Measurements from ENCODE around the gene GATAD2A.

The GATAD2A gene

DNA sequence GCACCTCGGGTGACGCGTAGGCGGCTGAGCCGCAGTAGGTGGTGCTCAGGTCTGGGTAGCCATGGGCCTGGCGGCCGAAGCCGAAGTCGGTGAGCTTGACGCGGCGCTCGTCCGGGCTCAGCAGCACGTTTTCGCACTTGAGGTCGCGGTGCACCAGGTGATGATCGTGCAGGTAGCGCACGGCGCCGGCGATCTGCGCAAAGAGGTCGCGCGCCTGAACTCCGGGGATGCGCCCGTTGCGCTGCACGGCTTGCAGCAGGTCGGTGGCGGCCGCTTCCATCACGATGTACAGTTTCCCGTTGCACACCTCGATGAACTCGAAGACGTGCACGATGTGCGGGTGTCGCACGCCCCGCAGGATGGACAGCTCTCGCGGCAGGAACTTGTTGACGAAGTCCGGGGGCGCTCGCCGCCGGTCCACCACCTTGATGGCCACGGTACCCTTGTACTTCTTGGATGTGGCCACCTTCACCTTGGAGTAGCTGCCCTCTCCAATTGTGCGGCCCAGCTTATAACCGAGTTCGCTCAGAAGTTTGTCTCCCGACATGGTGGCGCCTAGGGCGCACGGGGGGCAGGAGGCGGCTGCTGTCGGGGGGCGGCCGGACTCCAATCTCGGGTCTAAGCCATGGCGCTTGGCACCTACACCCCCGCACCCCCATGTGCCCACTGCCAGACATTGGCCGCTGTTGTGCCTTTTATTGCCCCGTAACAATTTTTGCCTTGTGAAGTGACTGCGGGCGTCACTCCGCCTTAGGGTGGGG is 109.6 kb downstream of the GATAD2A start, which contains the start of gene TSSK6:
TSSK6 (minus strand) TSS at position 668 of the 761 bp plus-strand sequence; CDS start at position 547, 121 bp downstream.
- no peak for DNase-seq

DNA sequence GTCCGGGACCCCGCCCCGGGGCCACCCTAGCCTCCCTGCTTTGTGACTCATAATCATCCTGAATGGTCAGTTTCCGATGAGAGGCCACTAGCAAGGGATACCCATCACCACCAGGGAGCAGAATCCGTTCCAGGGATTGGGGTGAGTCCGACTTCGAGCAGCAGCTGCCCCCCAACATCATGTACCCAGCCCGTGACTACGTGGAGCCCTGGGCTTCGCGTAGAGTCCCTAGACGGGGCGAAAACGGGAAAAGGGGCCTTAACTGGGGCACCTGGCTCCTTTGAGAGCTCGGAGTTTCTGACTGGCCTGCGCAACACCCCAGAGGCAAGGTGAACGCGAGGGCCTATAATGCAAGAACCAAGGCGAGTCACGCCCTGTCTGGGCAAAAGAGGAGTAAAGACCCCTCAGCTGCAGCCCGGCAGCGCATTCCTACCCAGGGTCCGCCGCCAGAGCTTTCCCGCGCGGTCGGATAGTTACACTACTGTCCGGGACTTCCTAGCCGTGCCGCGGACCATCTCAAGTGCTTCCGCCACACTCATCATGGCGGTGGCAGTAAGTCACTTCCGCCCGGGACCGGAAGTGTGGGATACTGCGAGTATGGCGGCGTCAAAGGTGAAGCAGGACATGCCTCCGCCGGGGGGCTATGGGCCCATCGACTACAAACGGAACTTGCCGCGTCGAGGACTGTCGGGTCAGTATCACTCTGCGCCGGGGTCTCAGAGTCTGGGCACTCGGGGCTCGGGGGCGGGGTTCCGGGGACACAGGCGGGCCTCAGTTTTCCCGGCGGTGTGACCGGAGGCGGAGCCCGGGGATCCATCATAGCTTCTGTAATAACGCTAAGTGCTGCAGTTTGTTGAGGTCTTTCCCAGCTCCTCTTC is 110.4 kb downstream of the GATAD2A start, which contains the start of gene NDUFA13:
NDUFA13 (plus strand) TSS at position 584 of the 878 bp plus-strand sequence; CDS start at position 598, 14 bp downstream.
- DNase-seq, result peak; percentile 82

DNA sequence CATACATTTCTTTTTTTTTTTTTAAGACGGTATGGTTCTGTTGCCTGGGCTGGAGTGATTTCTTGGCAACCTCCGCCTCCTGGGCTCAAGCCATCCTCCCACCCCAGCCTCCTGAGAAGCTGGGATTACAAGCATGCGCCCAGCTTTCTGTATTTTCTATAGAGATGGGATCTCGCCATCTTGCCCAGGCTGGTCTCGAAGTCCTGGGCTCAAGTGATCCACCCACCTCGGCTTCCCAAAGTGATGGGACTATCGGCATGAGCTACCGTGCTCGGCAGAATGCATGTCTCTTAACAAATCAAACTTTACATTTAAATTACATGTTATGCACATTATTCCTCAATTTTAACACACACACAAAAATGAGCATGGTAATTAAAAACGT is 111.8 kb downstream of the GATAD2A start:
- DNase-seq, result no peak

DNA sequence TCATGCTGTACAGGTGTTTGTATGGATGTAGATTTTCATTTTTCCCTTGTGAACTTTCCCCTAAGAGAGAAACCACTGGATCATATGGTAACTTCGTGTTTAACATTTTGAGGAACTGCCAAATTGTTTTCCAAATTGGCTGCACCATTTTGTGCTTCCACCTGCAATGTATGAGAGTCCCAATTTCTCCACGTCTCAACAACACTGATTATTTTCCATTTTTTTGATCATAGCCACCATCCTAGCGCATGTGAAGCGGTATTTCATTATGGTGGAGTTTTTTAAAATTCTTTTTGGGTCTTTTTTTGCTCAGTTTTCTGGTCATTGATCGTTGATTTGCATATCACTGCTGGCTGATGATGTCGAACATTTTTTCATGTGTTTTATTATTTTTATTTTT is 115.5 kb downstream of the GATAD2A start:
- DNase-seq, result no peak

DNA sequence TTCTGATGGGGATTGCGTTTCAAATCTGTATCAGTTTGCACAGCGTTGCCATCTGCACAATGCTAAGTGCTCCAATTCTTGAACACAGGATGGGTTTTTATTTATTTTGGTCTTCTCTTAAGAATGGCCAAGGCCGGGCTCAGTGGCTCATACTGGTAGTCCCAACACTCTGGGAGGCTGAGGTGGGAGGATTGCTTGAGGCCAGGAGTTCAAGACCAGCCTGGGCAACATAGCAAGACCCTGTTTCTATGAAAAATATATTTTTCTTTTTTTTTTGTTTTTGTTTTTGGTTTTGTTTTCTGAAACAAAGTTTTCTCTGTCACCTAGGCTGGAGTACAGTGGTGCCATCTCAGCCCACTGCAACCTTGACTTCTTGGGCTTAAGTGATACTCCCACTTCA is 117.7 kb downstream of the GATAD2A start:
- DNase-seq, result no peak

DNA sequence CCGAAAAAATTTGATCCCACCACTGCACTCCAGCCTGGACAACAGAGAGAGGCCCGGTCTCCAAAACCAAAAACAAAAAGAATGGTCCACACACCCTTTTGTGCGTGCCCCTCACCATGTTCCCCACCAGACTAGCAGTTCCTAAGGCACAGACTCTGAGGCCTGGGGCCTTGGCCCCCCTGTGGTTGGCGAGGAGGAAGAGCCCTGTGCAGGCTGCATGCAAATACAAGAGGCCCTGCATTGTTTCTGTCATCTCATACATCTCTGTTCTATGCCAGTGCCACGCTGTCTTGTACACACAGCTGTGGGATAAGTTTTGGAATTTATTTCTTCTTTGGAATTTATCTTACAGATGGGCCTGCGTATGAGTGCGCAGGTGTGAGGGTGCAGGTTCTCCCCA is 118.6 kb downstream of the GATAD2A start:
- DNase-seq, result no peak

DNA sequence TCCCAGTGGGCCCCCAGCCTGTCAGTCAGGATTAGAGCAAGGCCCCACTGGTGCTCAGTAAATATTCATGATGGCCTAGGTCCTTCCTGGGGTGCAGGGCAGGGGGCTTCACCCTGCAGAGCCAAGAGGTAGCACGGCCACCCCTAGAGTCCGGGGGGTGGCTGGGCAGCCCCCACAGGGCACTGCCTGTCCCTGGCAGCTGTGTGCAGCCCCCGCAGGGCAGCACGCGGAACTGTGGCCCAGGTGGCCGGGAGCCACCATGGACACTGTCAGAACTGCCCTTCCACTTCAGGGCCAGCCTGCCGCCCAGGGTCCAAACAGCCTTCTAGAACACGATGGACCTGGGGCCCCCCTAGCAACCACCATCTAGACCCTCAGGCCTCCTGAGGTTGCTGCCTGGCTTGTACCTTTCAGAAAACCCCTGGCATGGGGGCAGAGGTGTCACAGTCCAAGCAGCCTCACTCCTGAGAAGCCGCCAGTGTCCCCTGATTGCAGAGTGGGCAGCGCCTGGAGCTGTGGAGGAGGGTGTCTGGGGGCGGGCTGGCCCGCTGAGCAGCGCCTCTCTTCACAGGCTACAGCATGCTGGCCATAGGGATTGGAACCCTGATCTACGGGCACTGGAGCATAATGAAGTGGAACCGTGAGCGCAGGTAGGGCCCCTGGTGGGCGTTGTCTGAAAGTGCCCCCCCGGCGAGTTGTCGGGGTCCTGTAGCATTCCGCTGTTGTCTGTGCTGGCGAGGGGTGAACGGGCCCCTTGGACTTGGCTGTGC is 120.3 kb downstream of the GATAD2A start:
- DNase-seq, result no peak

DNA sequence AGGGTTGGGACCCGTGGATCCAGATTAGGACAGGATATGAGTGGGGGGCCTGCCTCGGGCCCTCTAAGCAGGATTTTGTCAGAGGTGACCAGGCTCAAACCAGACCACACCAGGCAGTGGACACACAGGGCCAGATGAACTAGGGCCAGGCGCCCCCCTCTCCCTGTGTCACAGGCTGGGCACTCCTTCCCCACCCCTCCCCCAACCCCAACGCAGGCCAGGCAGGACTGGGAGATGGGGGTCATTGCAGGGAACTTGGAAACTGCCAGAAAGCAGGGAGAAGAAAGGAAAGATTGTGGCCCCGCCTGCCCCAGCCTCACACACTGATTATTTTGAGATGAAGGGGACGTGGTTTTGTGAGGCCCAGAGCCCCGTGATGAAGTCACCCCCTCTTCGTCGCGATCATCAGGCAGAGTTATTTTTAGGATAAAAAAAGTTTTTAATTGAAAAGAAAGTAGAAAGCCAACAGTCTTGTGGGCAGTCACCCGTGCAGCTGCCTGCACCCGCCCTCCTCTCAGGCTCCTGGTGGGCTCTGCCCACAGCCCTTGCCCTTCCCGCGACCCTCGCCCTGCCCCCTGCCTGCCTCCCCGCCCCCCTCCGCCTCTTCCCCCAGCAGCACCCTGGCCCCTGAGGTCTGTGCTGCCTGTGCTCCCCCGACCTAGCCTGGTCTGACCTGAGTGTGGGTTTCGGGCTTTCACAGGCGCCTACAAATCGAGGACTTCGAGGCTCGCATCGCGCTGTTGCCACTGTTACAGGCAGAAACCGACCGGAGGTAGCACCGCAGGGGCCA is 121.3 kb downstream of the GATAD2A start:
- no peak for DNase-seq

DNA sequence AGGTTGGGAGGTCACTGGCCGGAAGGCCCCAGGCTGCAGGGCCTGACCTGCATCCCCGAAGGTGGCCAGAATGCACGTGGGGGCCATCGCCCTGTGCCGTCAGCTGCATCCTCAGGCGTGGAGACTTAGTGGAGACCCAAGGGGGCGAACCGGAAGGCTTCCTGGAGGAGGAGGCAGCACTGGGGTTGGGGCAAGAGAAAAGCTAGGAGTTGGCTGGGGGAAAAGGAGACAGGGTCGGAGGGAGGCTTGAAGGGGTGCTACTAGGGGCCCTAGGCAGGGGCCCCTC is 121.8 kb downstream of the GATAD2A start:
- DNase-seq, result no peak

DNA sequence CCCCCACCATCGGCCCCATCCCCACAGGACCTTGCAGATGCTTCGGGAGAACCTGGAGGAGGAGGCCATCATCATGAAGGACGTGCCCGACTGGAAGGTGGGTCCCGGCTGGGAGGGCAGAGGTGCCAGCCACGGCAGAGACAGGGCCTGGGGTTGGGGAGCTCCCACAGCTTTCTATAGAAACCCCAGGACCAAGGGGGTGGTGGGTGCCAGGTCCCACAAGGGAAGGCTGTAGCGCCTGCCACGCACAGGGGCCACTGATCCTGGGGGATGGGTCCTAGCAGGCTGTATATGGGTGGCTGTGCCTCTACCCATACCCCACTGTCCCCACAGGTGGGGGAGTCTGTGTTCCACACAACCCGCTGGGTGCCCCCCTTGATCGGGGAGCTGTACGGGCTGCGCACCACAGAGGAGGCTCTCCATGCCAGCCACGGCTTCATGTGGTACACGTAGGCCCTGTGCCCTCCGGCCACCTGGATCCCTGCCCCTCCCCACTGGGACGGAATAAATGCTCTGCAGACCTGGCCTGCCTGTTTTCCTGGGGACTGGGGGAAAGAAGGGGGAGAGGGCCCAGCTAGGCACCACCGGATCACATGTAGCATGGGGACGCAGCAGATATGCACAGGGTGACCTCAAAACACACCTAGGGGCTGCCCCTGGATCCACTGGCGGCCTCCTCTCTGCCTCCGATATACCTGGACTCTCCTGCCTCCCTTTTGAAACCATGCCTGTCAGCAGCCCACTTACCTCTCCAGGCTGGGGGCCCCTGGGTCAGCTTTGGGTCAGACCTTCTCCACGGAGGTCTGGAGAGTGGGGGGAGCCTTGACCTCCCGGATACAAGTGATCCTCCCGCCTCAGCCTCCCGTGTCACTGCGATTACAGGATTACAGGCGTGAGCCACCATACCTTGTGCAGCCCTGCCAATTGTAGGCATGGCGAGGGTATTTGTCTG is 122.5 kb downstream of the GATAD2A start:
- no peak for DNase-seq

DNA sequence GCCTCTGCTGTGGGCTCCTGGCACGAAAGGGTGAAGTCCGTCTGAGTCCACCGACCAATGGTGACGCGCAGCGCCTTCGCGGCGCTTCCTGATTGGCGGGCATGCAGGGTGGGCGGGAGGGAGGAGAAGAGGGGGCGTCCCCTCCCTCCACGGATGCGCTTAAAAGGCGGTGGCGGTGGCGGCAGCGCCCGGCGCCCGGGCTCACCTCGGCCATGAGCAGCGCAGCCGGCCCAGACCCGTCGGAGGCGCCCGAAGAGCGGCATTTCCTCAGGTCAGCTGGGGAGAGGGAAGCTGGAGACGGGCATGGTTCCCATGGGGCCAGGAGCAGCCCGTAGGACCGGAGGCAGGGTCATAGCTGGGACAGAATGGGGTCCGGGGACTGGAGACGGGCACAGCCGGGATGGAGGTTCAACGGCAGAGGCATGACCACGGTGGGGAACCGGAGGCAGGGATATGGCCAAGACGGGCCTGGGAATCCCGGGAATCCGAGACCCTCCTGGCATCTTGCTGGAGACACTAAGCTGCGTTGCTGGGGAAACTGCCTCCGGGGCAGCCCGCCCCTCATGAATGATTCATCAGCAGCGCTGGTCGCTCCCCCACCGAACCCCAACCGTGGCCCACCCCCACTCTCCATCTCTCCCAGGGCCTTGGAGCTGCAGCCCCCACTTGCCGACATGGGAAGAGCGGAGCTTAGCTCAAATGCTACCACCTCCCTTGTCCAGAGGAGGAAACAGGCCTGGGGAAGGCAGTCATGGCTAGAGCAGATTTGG is 123.4 kb downstream of the GATAD2A start, which contains the start of gene YJEFN3:
YJEFN3 (plus strand) TSS at position 191 of the 770 bp plus-strand sequence; CDS start at position 213, 22 bp downstream.
- peak; percentile 82 for DNase-seq

DNA sequence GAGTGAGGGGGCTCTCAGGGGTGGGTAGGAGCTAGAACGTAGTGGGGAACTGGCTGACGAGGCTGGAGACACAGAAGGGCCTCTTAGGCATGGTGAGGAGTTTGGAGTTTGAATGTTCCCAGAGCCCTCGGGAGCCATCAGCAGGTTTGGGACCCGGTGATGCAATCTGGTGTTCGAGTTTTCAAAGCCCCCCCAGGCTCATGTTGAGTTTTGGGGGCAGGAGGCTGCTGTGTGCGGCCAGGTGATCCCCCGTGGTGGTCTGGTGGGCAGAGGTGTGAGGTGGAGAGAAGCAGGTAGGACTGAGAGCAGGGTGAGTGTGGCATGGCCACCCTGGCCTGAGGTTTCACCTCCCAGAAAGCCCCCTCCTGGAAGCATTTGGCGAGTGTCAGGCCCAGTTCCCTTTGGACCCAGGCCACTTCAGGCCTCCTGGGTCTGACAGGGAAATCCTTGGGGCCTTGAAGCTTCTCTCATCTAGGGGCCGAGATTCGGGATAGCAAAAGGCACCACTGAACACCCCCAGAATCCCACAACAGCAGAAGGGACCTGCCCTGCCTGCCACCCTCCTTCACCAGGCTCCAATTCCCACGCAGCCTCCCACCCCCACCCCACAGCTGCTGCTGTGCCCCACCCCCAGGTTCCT is 124.4 kb downstream of the GATAD2A start:
- DNase-seq, result no peak

DNA sequence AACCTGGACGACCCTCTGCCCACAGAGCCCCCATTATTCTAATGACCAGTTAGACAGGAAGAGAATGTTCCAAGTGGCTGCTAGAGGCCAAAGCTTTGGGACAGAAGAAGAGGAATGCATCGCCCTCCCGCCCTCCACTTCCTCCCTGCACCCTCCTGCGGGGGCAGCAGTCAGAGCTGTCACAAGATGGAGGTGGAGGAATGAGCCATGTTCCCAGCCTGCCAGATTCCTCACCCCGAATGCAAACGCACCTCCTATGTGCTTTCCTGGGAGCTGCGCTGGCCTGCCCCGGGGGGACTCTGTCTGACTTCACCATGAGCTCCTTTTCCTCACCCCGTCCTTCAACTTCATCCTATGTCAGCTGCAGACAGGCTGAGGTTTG is 124.9 kb downstream of the GATAD2A start:
- DNase-seq, result no peak

DNA sequence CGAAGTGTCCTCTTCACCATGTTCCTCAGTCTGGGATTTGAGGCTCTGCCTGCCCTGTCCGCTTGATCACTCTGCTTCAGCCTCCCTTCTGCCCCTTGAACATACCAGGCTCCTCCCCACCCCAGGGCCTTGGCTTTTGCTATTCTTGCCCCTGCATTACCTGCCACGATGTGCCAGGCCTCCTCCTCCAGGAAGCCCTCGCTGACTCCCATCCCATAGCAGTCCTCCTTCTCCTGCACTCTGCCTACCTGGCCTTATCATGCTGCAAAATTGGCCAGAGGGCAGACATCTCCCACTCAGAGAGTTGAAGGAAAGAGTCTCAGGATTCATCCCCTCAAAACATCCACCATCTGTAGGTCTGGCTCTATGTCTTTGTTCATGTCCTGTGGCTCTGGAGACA is 125.4 kb downstream of the GATAD2A start:
- no peak for DNase-seq

DNA sequence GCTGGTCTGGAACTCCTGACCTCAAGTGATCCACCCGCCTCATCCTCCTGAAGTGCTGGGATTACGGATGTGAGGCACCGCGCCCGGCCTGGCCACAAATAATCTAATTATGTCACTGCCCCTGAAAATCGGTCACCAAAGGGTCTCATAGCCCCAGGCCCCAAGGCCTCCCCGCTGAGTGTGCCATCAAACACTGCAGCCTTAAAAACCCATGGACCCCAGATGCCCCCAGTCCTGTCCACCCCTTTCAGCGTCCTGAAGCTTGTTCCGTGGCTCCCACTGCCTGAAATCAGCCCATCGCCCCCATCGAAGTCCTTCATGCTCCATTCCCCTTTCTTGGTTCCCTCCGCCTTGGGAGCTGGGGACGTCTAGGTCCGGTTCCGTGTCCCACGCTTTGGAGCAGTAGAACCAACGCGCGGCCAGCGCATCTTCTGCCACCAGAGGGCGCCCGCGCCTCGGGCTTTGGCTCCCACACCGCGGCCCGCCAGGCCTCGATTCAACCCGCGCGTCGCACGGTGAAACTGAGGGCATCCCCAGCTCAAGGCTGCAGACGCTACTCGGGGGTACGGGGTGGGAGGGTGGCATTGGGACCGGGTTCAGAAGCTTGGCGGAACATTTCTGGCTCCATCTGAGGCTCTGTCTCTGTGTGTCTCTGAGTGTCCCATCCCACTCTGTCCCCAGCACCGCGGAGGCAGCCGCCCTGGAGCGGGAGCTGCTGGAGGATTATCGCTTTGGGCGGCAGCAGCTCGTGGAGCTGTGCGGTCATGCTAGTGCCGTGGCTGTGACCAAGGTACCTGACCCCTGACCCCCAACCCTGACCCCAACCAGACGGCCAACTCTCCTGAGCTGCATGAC is 126.7 kb downstream of the GATAD2A start:
- DNase-seq, result peak; percentile 39

DNA sequence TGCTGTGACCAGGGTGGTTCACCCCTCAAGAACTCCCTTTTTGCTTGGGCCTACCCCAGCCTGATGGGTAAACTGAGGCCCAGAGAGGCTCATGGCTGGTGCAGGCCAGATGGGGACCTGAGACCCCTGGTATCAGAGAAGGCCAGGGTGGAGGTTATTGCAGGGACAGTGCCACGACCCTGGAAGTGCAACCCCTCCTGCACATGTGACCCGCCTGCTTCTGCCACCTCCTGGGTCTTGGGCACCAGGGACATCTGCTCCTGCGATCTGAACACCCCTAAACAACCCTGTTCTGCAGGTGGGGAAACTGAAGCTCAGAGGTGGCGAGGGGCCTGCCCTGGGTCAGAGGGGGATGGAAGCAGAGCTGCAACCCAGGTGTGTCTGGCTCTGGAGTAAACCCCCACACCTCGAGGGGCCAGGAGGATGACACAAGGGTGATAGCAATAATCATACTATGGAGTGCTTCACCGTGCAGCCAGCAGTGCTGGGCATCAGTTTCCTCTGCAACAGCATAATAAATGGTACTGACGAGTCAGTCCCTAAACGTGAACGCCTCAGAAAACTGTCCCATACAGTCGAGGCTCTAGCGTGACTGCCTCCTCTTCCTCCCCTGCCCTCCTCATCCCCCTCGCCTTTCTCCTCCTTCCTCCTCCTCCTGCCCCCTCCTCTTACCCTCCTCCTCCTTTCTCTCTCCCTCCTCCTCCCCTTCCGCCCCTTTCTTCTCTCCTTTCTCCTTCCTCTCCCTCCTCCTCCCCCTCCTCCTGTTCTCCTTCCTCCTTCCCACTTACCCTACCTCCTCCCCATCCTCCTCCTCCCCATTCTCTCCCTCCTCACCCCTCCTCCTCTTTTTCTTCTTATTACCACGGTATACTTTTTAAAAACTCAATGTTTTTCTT is 127.6 kb downstream of the GATAD2A start:
- no peak for DNase-seq

DNA sequence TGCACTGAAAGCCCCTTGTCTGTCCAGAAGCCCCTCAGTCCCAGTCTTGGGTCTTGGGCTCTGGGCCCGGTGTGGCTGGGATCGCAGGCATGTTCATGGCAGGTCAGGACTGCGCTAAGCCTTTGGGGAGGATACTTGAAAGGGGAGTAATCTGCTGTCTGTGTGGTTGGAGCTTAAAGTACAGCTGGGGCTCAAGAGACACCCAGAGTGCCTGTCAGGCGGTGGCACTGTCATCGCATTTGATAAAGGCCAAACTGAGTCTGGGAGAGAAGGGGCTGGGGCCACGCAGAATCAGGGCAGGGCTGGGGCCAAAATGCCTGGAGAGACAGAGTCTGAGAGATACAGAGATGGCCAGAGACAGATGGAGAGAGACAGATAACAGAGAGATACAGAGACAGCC is 128.4 kb downstream of the GATAD2A start:
- no peak for DNase-seq

Data from NCI-H1105 treated with DMSO at 0.1 percent for 48 hours (cell line).